Activated naive CD8-positive, alpha-beta T cell treated with anti-CD3 and anti-CD28 coated beads for 36 hours (primary cell): ENCODE measurements around the gene APOL1. TPM values are rescaled to one million over a fixed set of nuclear protein-coding genes. Genes with fewer than 3 reads are reported as not detected.
"Not testable (repeated sequence)": the region's sequence is repeated elsewhere in the genome, so short reads cannot be mapped to it uniquely, and the experiment has no call there.

Experiments used
- DNase-seq: peaks from one replicate; pipeline ENCODE4 v3.0.0; 2021
- H3K27ac Mint-ChIP-seq: one replicate; pipeline ENCODE4 v1.8.0; 2022; ENCODE audit warnings: mild to moderate bottlenecking, moderate library complexity, mixed read lengths
- H3K27me3 Mint-ChIP-seq: one replicate; pipeline ENCODE4 v1.8.0; 2022; ENCODE audit warnings: mild to moderate bottlenecking, mixed read lengths
- H3K36me3 Mint-ChIP-seq: one replicate; pipeline ENCODE4 v1.8.0; 2021; ENCODE audit warnings: mild to moderate bottlenecking, mixed read lengths
- H3K4me1 Mint-ChIP-seq: one replicate; pipeline ENCODE4 v1.8.0; 2021; ENCODE audit warnings: mixed read lengths
- H3K4me3 Mint-ChIP-seq: one replicate; pipeline ENCODE4 v1.8.0; 2022; ENCODE audit warnings: mild to moderate bottlenecking, moderate library complexity, mixed read lengths
- H3K9me3 Mint-ChIP-seq: one replicate; pipeline ENCODE4 v1.8.0; 2022; ENCODE audit warnings: mixed read lengths
- total RNA-seq, 2 experiments: library from RNA; stranded (reverse); gene quantifications; one replicate each; pipeline ENCODE4 v1.2.3, GENCODE V29; 2021

APOL1 gene
- total RNA-seq, 2 experiments from 2014 or later = 17.6 to 19.3 TPM

GRCh38 chr22:36262307-36262706, 9.4 kb downstream of the APOL1 start:
- DNase-seq, H3K9me3 Mint-ChIP-seq, H3K27ac Mint-ChIP-seq, H3K27me3 Mint-ChIP-seq, H3K4me3 Mint-ChIP-seq: not testable (repeated sequence)
- H3K36me3 Mint-ChIP-seq = peaks cover 14% of the 10 kb centered on the region
- H3K4me1 Mint-ChIP-seq = peaks cover 15% of the 10 kb centered on the region

GRCh38 chr22:36263216-36263673, 10.3 kb downstream of the APOL1 start:
- Mint-ChIP-seq H3K36me3 (peaks cover 12% of the 10 kb centered on the region), H3K4me1 (peaks cover 11% of the 10 kb centered on the region)
- H3K27me3 Mint-ChIP-seq, H3K4me3 Mint-ChIP-seq, H3K9me3 Mint-ChIP-seq, DNase-seq, H3K27ac Mint-ChIP-seq: not testable (repeated sequence)

- not testable (repeated sequence) for H3K4me1 Mint-ChIP-seq, H3K9me3 Mint-ChIP-seq, DNase-seq, H3K36me3 Mint-ChIP-seq, H3K27ac Mint-ChIP-seq, H3K4me3 Mint-ChIP-seq, H3K27me3 Mint-ChIP-seq
Observed at GRCh38 chr22:36263886-36264664, 11.1 kb downstream of the APOL1 start.

- DNase-seq = no peak
- Mint-ChIP-seq H3K9me3 (no peaks in the 10 kb centered on the region), H3K27me3 (no peaks in the 10 kb centered on the region), H3K27ac (no peak overlapping the region), H3K4me3 (no peak overlapping the region), H3K36me3 (no peaks in the 10 kb centered on the region), H3K4me1 (no peaks in the 10 kb centered on the region)
Observed at GRCh38 chr22:36267058-36267457, 14.1 kb downstream of the APOL1 start.

- Mint-ChIP-seq H3K4me1 (peaks cover 2% of the 10 kb centered on the region), H3K36me3 (no peaks in the 10 kb centered on the region), H3K9me3 (no peaks in the 10 kb centered on the region), H3K4me3 (no peak overlapping the region), H3K27me3 (no peaks in the 10 kb centered on the region), H3K27ac (no peak overlapping the region)
- DNase-seq = no peak
Observed at GRCh38 chr22:36267896-36268485, 15.1 kb downstream of the APOL1 start.

GRCh38 chr22:36271231-36271630, 18.3 kb downstream of the APOL1 start:
- not testable (repeated sequence) for H3K27me3 Mint-ChIP-seq, H3K27ac Mint-ChIP-seq, H3K4me3 Mint-ChIP-seq, H3K36me3 Mint-ChIP-seq, H3K4me1 Mint-ChIP-seq, H3K9me3 Mint-ChIP-seq, DNase-seq

- H3K27ac Mint-ChIP-seq = not testable (repeated sequence)
Observed at GRCh38 chr22:36271951-36272350, 19.0 kb downstream of the APOL1 start.

GRCh38 chr22:36274531-36274930, 21.6 kb downstream of the APOL1 start:
- peaks cover 33% of the 10 kb centered on the region for H3K4me1 Mint-ChIP-seq
- no peak for DNase-seq
- no peaks in the 10 kb centered on the region for H3K27me3 Mint-ChIP-seq
- no peaks in the 10 kb centered on the region for H3K9me3 Mint-ChIP-seq
- peaks cover 2% of the 10 kb centered on the region for H3K36me3 Mint-ChIP-seq
- H3K27ac Mint-ChIP-seq = no peak overlapping the region
- H3K4me3 Mint-ChIP-seq = no peak overlapping the region

More at GRCh38 chr22:36271951-36272350, 19.0 kb downstream of the APOL1 start:
- peaks cover 16% of the 10 kb centered on the region for H3K4me1 Mint-ChIP-seq
- H3K4me3 Mint-ChIP-seq, H3K9me3 Mint-ChIP-seq, H3K36me3 Mint-ChIP-seq, H3K27me3 Mint-ChIP-seq, DNase-seq: not testable (repeated sequence)

GRCh38 chr22:36277482-36278291, 24.8 kb downstream of the APOL1 start:
- Mint-ChIP-seq H3K4me3 (no peak overlapping the region), H3K4me1 (peaks cover 35% of the 10 kb centered on the region)

GRCh38 chr22:36279219-36279666, 26.3 kb downstream of the APOL1 start:
- no peaks in the 10 kb centered on the region for H3K9me3 Mint-ChIP-seq
- no peak overlapping the region for H3K4me3 Mint-ChIP-seq
- no peaks in the 10 kb centered on the region for H3K27me3 Mint-ChIP-seq
- peaks cover 30% of the 10 kb centered on the region for H3K4me1 Mint-ChIP-seq
- no peak overlapping the region for H3K27ac Mint-ChIP-seq
- H3K36me3 Mint-ChIP-seq = peaks cover 19% of the 10 kb centered on the region
- no peak for DNase-seq

More at GRCh38 chr22:36277482-36278291, 24.8 kb downstream of the APOL1 start:
- Mint-ChIP-seq H3K9me3 (no peaks in the 10 kb centered on the region), H3K27me3 (no peaks in the 10 kb centered on the region), H3K27ac (peak overlapping the region; percentile 62), H3K36me3 (peaks cover 18% of the 10 kb centered on the region)
- peak; percentile 62 for DNase-seq

GRCh38 chr22:36280379-36280778, 27.4 kb downstream of the APOL1 start:
- Mint-ChIP-seq H3K27ac (peak overlapping the region; percentile 29), H3K27me3 (no peaks in the 10 kb centered on the region), H3K36me3 (peaks cover 22% of the 10 kb centered on the region), H3K9me3 (no peaks in the 10 kb centered on the region), H3K4me1 (peaks cover 28% of the 10 kb centered on the region), H3K4me3 (no peak overlapping the region)
- no peak for DNase-seq

- Mint-ChIP-seq H3K9me3 (no peaks in the 10 kb centered on the region), H3K27me3 (no peaks in the 10 kb centered on the region), H3K27ac (no peak overlapping the region), H3K4me1 (peaks cover 22% of the 10 kb centered on the region), H3K36me3 (peaks cover 27% of the 10 kb centered on the region), H3K4me3 (no peak overlapping the region)
- DNase-seq = no peak
Observed at GRCh38 chr22:36281781-36282327, 28.9 kb downstream of the APOL1 start.

GRCh38 chr22:36282328-36282831, 29.4 kb downstream of the APOL1 start:
- peaks cover 33% of the 10 kb centered on the region for H3K36me3 Mint-ChIP-seq
- no peak overlapping the region for H3K27ac Mint-ChIP-seq
- peaks cover 22% of the 10 kb centered on the region for H3K4me1 Mint-ChIP-seq
- no peak overlapping the region for H3K4me3 Mint-ChIP-seq
- no peak for DNase-seq
- no peaks in the 10 kb centered on the region for H3K9me3 Mint-ChIP-seq
- no peaks in the 10 kb centered on the region for H3K27me3 Mint-ChIP-seq

GRCh38 chr22:36284171-36284571, 31.2 kb downstream of the APOL1 start:
- Mint-ChIP-seq H3K27ac (peak overlapping the region; percentile 20), H3K4me3 (no peak overlapping the region), H3K27me3 (no peaks in the 10 kb centered on the region), H3K4me1 (peaks cover 13% of the 10 kb centered on the region), H3K36me3 (peaks cover 44% of the 10 kb centered on the region), H3K9me3 (no peaks in the 10 kb centered on the region)
- DNase-seq = no peak

- Mint-ChIP-seq H3K27ac (no peak overlapping the region), H3K4me1 (peaks cover 17% of the 10 kb centered on the region), H3K4me3 (no peak overlapping the region), H3K9me3 (no peaks in the 10 kb centered on the region), H3K36me3 (peaks cover 48% of the 10 kb centered on the region), H3K27me3 (no peaks in the 10 kb centered on the region)
- DNase-seq = no peak
Observed at GRCh38 chr22:36285017-36285416, 32.1 kb downstream of the APOL1 start.
